Thoracic aorta (tissue), 2 donors: ENCODE measurements around the gene TMEM229A. TPM values are rescaled to one million over a fixed set of nuclear protein-coding genes. Genes with fewer than 3 reads are reported as not detected.
"Not testable (repeated sequence)": the region's sequence is repeated elsewhere in the genome, so short reads cannot be mapped to it uniquely, and the experiment has no call there.

Source experiments
- ATAC-seq: fragments of 150-250 bp; one replicate; pipeline ENCODE4 v1.8.0; 2017; ENCODE audit warnings: low read depth; ENCODE audit not compliant: insufficient number of reproducible peaks, low FRiP score
- DNase-seq: peaks from one replicate; pipeline ENCODE4 v3.0.0-alpha.2; 2020; ENCODE audit warnings: low spot score
- H3K27ac ChIP-seq, 2 donors: fragments of 200-600 bp; sonication (generic); 1 replicate in 1 of 2; 2 replicates in 1 of 2; pipeline ENCODE4 v1.5.1; 2016; ENCODE audit warnings: mild to moderate bottlenecking in 2 of 2, moderate library complexity in 2 of 2
- H3K27me3 ChIP-seq: fragments of 200-600 bp; sonication (generic); replicated peaks from 2 replicates; pipeline ENCODE4 v1.6.0; 2016; ENCODE audit warnings: mild to moderate bottlenecking; ENCODE audit not compliant: insufficient read depth
- H3K36me3 ChIP-seq: fragments of 200-600 bp; sonication (generic); one replicate; pipeline ENCODE4 v1.5.1; 2016
- H3K4me1 ChIP-seq, 2 donors: fragments of 200-600 bp; sonication (generic); 1 replicate in 1 of 2; 2 replicates in 1 of 2; pipeline versions ENCODE4 v1.5.1 to v1.6.0; 2016; ENCODE audit warnings: low read depth in 2 of 2, mild to moderate bottlenecking in 1 of 2; ENCODE audit not compliant: control insufficient read depth in 1 of 2
- H3K4me3 ChIP-seq: fragments of 200-600 bp; sonication (generic); 2 replicates; pipeline ENCODE4 v1.5.1; 2016; ENCODE audit warnings: mild to moderate bottlenecking
- H3K9me3 ChIP-seq: fragments of 200-600 bp; sonication (generic); 2 replicates; pipeline ENCODE4 v1.5.1; 2016
- CTCF ChIP-seq: fragments of 200-600 bp; sonication (generic); IDR thresholded peaks from one replicate; pipeline ENCODE4 v1.5.1; 2019; ENCODE audit warnings: antibody characterized with exemption
- total RNA-seq, 2 donors: library from RNA; depleted of rRNA; stranded (reverse); fragments of >200 nt; gene quantifications; one replicate each; pipeline versions ENCODE4 v1.1.0 to v1.2.3, GENCODE V29; 2016

TMEM229A gene
- total RNA-seq, 2 donors from 2014 or later, result not detected

DNA sequence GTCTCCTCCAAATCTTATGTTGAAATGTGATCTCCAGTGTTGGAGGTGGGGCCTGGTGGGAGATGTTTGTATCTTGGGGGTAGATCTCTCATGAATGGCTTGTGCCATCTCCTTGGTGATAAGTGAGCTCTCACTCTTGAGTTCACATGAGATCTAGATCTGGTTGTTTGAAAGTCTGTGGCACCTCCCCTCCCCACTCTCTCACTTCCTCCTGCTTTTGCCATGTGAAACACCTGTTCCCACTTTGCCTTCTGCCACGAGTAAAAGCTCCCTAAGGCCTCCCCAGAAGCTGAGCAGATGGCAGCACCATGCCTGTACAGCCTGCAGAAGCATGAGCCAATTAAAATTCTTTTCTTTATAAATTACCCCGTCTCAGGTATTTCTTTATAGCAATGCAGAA lies 23.5 kb downstream of the TMEM229A start:
- Histone ChIP-seq H3K36me3 (no peaks in the 10 kb centered on the region), H3K27me3 (no peaks in the 10 kb centered on the region), H3K4me1 (no peaks in the 10 kb centered on the region), H3K4me3 (no peak overlapping the region), H3K27ac (no peak overlapping the region), H3K9me3 (no peaks in the 10 kb centered on the region)
- TF ChIP-seq CTCF, result no peak
- ATAC-seq (no peak), DNase-seq (no peak)

GRCh38 chr7:124008296-124008695 lies 24.6 kb downstream of the TMEM229A start:
- not testable (repeated sequence) for H3K9me3 ChIP-seq, ATAC-seq, H3K27ac ChIP-seq, H3K4me1 ChIP-seq, H3K36me3 ChIP-seq, DNase-seq, H3K27me3 ChIP-seq, H3K4me3 ChIP-seq

DNA sequence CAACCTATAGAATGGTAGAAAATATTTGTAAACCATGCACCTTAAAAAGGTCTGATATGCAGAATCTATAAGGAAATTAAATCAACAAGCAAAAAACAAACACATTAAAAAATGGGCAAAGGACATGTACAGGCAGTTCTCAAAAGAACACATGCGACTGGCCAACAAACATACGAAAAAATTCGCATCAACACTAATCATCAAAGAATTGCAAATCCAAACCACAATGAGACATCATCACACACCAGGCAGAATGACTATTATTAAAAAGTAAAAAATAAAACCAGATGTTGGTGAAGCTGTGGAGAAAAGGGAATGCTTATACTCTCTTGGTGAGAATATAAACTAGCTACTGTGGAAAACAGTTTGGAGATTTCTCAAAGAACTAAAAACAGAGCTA lies 33.2 kb downstream of the TMEM229A start:
- Histone ChIP-seq H3K36me3 (no peaks in the 10 kb centered on the region), H3K4me3 (no peak overlapping the region), H3K27me3 (no peaks in the 10 kb centered on the region), H3K9me3 (no peaks in the 10 kb centered on the region), H3K4me1 (no peaks in the 10 kb centered on the region), H3K27ac (no peak overlapping the region)
- no peak for DNase-seq
- no peak for ATAC-seq
- no peak for TF ChIP-seq CTCF

GRCh38 chr7:123998921-123999320 lies 33.9 kb downstream of the TMEM229A start:
- DNase-seq, result no peak
- Histone ChIP-seq H3K27ac (no peak overlapping the region), H3K36me3 (no peaks in the 10 kb centered on the region), H3K4me1 (no peaks in the 10 kb centered on the region), H3K27me3 (no peaks in the 10 kb centered on the region), H3K4me3 (no peak overlapping the region), H3K9me3 (no peaks in the 10 kb centered on the region)
- no peak for ATAC-seq
- no peak for TF ChIP-seq CTCF

GRCh38 chr7:123996327-123996625 lies 36.6 kb downstream of the TMEM229A start:
- DNase-seq (no peak), ATAC-seq (no peak)
- H3K4me1 ChIP-seq, result no peaks in the 10 kb centered on the region
- H3K9me3 ChIP-seq, result no peaks in the 10 kb centered on the region
- H3K27me3 ChIP-seq, result no peaks in the 10 kb centered on the region
- no peak overlapping the region for H3K4me3 ChIP-seq
- TF ChIP-seq CTCF, result no peak
- no peaks in the 10 kb centered on the region for H3K36me3 ChIP-seq
- no peak overlapping the region for H3K27ac ChIP-seq

DNA sequence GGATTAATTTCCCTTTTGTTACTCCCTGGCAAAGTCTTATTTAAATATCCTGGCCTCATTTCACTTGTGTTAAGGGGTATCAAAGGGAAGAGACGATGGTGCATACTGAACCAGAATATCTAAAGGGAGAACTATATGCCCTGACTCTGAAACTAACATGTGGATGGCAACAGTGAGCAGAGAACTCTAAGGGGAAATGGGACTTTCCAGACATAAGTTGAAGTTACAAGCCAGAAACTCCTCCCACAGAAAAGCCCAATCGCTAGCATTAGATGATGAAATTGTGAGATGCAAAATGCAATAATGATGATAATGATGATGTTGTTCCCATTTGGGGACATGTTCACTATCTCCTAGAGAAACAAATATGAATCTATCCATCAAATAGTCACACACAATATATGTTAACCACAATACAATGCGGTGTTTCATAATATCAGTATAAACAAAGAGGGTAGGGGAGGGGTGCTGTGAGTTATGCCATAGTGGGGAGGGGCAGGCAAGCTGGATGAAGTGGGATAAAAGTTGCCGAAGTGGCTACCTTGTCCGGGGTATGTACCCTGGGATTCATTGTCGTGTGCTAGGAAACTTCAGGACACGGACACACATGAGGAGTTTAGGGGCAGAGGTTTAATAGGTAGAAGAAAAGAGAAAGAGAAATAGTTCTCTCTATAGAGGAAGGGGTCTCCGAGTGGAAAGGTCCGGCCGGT lies 37.1 kb downstream of the TMEM229A start:
- H3K36me3 ChIP-seq, result no peaks in the 10 kb centered on the region
- DNase-seq, result no peak
- no peak overlapping the region for H3K27ac ChIP-seq
- H3K4me1 ChIP-seq, result no peaks in the 10 kb centered on the region
- H3K27me3 ChIP-seq, result no peaks in the 10 kb centered on the region
- no peak for ATAC-seq
- no peak overlapping the region for H3K4me3 ChIP-seq
- TF ChIP-seq CTCF, result no peak
- H3K9me3 ChIP-seq, result no peaks in the 10 kb centered on the region
